ENCODE results near the gene HSPB9. TPM values are rescaled to one million over a fixed set of nuclear protein-coding genes. Genes with fewer than 3 reads are reported as not detected.

The HSPB9 gene, protein sequence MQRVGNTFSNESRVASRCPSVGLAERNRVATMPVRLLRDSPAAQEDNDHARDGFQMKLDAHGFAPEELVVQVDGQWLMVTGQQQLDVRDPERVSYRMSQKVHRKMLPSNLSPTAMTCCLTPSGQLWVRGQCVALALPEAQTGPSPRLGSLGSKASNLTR
- total RNA-seq (2022) (0.54 and 0.69 TPM in 2 replicates), Bru-seq, nascent RNA (percentile 33 among the genes with signal in this experiment), BruChase-seq, experiment 1, labeled RNA remaining after a 6-hour chase (percentile 58 among the genes with signal in this experiment), BruChase-seq, experiment 2, labeled RNA remaining after a 2-hour chase (percentile 41 among the genes with signal in this experiment)
- long read RNA-seq, transcript HSPB9-201 (1 exons, 1,922 nt), result major isoform, 6 of 7 reads
- long read RNA-seq, partial matches to known transcripts, result 0 of 7 reads
- long read RNA-seq, other reads (novel, unspliced or antisense), result 1 of 7 reads

- Mint-ChIP-seq H3K4me3 (ENCODE audit: low read depth, unreplicated experiment) (peak within 1 kb of the TSS; percentile 59), H3K36me3 (ENCODE audit: insufficient read depth, unreplicated experiment) (peaks cover 90% of the 10 kb centered on the region), H3K27me3 (ENCODE audit: unreplicated experiment) (no peaks in the 10 kb centered on the region), H3K4me1 (ENCODE audit: low read depth, unreplicated experiment) (peaks cover 9% of the 10 kb centered on the region), H3K9me3 (ENCODE audit: low read depth, unreplicated experiment) (no peaks in the 10 kb centered on the region), H3K27ac (ENCODE audit: unreplicated experiment) (peak within 1 kb of the TSS; percentile 58)
- DNase-seq, result no peak
- CTCF ChIA-PET, result interaction anchor here (1.6 kb wide), 1 partner anchor 10 kb away, joined by 3 read pairs; no protein-coding TSS in a partner anchor
- TF ChIP-seq CTCF (IDR thresholded peaks at IDR 0.05; ENCODE audit: unreplicated experiment), result no peak
- intact Hi-C loops (cut with micrococcal nuclease; ENCODE audit: unreplicated experiment), result no loop called here
- no TSS peak for BruUV-seq (replicated peaks)
Measured at GRCh38 chr17:42122371-42123303, at the start of gene HSPB9. Gene HSPB9, plus strand, starts transcription at chr17:42122804. Its CDS starts 47 bp downstream, at chr17:42122851.

GRCh38 chr17:42075789-42076188 is 46.8 kb upstream of the HSPB9 start:
- Mint-ChIP-seq H3K4me3 (ENCODE audit: low read depth, unreplicated experiment) (no peak overlapping the region), H3K36me3 (ENCODE audit: insufficient read depth, unreplicated experiment) (no peaks in the 10 kb centered on the region), H3K9me3 (ENCODE audit: low read depth, unreplicated experiment) (no peaks in the 10 kb centered on the region), H3K27me3 (ENCODE audit: unreplicated experiment) (peaks cover 88% of the 10 kb centered on the region), H3K27ac (ENCODE audit: unreplicated experiment) (no peak overlapping the region), H3K4me1 (ENCODE audit: low read depth, unreplicated experiment) (peaks cover 9% of the 10 kb centered on the region)
- intact Hi-C loops (cut with micrococcal nuclease; ENCODE audit: unreplicated experiment), result no loop called here
- CTCF ChIA-PET, result interaction anchor here (0.7 kb wide), 1 partner anchor 135 kb away, joined by 5 read pairs; no protein-coding TSS in a partner anchor
- BruUV-seq (replicated peaks), result no TSS peak
- TF ChIP-seq CTCF (IDR thresholded peaks at IDR 0.05; ENCODE audit: unreplicated experiment), result no peak
- no peak for DNase-seq

DNA sequence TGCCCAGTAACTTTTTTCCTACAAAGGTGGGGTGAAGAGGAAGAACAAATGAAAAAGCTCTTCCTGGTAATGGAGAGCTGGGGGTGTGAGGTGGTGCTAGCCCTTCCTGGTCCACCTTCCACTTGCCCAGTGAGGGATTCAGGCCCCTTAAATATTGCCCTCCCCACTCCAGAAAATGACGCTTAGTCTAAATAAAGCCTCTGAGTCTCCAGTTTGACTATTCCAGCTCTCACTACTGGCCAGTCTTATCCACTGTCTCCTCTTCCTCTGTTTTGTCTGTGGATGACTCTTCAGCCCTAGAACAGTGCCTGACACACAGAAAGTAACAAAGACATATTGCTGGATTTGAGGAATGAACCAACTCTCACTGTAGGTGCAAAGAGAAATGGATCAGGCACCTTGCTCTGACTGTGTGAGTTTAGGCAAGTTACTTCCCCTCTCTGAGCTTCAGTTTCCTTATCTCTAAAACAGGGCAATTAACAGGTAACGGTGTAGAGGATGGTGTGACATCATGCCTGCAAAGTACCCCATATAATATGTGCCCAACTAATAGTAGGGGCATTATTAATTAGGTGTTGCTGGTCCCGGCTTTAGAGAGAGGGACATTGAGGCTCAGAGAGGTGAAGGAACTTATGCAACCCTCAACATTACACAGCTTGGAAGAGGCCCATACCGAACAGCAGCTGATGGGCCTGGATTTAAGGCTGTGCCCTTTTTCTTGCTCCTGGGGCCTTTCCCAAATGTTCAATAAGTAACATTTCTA is 45.6 kb upstream of the HSPB9 start:
- no peak for TF ChIP-seq CTCF (IDR thresholded peaks at IDR 0.05; ENCODE audit: unreplicated experiment)
- peaks cover 9% of the 10 kb centered on the region for H3K4me1 Mint-ChIP-seq (ENCODE audit: low read depth, unreplicated experiment)
- CTCF ChIA-PET, result no interaction called here
- no peak overlapping the region for H3K27ac Mint-ChIP-seq (ENCODE audit: unreplicated experiment)
- intact Hi-C loops (cut with micrococcal nuclease; ENCODE audit: unreplicated experiment), result no loop called here
- H3K9me3 Mint-ChIP-seq (ENCODE audit: low read depth, unreplicated experiment), result no peaks in the 10 kb centered on the region
- BruUV-seq (replicated peaks), result no TSS peak
- no peaks in the 10 kb centered on the region for H3K36me3 Mint-ChIP-seq (ENCODE audit: insufficient read depth, unreplicated experiment)
- DNase-seq, result no peak
- H3K4me3 Mint-ChIP-seq (ENCODE audit: low read depth, unreplicated experiment), result no peak overlapping the region
- H3K27me3 Mint-ChIP-seq (ENCODE audit: unreplicated experiment), result peaks cover 76% of the 10 kb centered on the region

DNA sequence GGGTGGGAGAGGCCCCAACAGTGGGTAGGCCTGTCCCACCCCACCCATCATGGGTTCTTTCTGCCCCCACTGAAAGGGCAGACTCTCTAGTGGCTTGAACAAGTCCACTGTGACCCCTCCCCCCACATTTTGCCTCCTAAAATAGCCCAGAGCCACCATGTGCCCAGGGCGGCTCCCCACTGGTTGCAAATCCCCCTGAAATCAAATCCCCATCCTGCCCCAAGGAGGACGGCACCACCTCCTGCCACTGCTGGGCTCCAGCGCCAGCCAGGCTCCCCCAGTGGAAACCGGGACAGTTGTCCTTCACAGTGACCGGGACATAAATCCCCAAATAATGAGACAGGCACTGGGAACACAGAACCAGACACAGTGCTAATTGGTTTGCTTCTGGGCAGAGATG is 44.8 kb upstream of the HSPB9 start:
- TF ChIP-seq CTCF (IDR thresholded peaks at IDR 0.05; ENCODE audit: unreplicated experiment), result no peak
- Mint-ChIP-seq H3K27me3 (ENCODE audit: unreplicated experiment) (peaks cover 70% of the 10 kb centered on the region), H3K27ac (ENCODE audit: unreplicated experiment) (no peak overlapping the region), H3K4me3 (ENCODE audit: low read depth, unreplicated experiment) (no peak overlapping the region), H3K4me1 (ENCODE audit: low read depth, unreplicated experiment) (peaks cover 17% of the 10 kb centered on the region), H3K36me3 (ENCODE audit: insufficient read depth, unreplicated experiment) (no peaks in the 10 kb centered on the region), H3K9me3 (ENCODE audit: low read depth, unreplicated experiment) (no peaks in the 10 kb centered on the region)
- CTCF ChIA-PET, result no interaction called here
- no peak for DNase-seq
- intact Hi-C loops (cut with micrococcal nuclease; ENCODE audit: unreplicated experiment), result no loop called here
- BruUV-seq (replicated peaks), result no TSS peak

Data from Calu3 (cell line).